Spleen (tissue), 11 donors: Measurements from ENCODE around the gene CCDC15. TPM values are rescaled to one million over a fixed set of nuclear protein-coding genes. Genes with fewer than 3 reads are reported as not detected.

ENCODE experiments used
- DNase-seq: peaks from one replicate; pipeline ENCODE4 v3.0.0-alpha.2; 2020
- H3K27ac ChIP-seq, 8 donors: fragments of 200-600 bp; sonication (generic) in 7 of 8; 1 replicate in 4 of 8; 2 replicates in 4 of 8; pipeline versions ENCODE4 v1.5.0 to v1.8.0; 2016 to 2021; ENCODE audit warnings: inconsistent platforms in 4 of 8, mild to moderate bottlenecking in 4 of 8, moderate library complexity in 1 of 8
- H3K27me3 ChIP-seq, 7 donors: fragments of 200-600 bp; sonication (generic) in 6 of 7; replicated peaks in 1 of 7; 1 replicate in 4 of 7; 2 replicates in 3 of 7; pipeline versions ENCODE4 v1.5.0 to v1.8.0; 2016 to 2021; ENCODE audit warnings: inconsistent platforms in 3 of 7, mild to moderate bottlenecking in 1 of 7
- H3K36me3 ChIP-seq, 6 donors: fragments of 200-600 bp; sonication (generic) in 5 of 6; 1 replicate in 4 of 6; 2 replicates in 2 of 6; pipeline versions ENCODE4 v1.5.0 to v1.8.0; 2016 to 2021; ENCODE audit warnings: inconsistent platforms in 2 of 6
- H3K4me1 ChIP-seq, 6 donors: fragments of 200-600 bp; sonication (generic) in 5 of 6; 1 replicate in 3 of 6; 2 replicates in 3 of 6; pipeline versions ENCODE4 v1.5.0 to v1.8.0; 2016 to 2021; ENCODE audit warnings: inconsistent platforms in 3 of 6
- H3K4me3 ChIP-seq, 8 donors: fragments of 200-600 bp; sonication (generic) in 7 of 8; 1 replicate in 4 of 8; 2 replicates in 4 of 8; pipeline versions ENCODE4 v1.5.0 to v1.8.0; 2016 to 2021; ENCODE audit warnings: inconsistent platforms in 4 of 8, mild to moderate bottlenecking in 4 of 8, moderate library complexity in 2 of 8
- H3K9me3 ChIP-seq, 8 donors: fragments of 200-600 bp; sonication (generic) in 7 of 8; 1 replicate in 4 of 8; 2 replicates in 4 of 8; pipeline versions ENCODE4 v1.5.0 to v1.8.0; 2016 to 2021; ENCODE audit warnings: inconsistent platforms in 4 of 8
- POLR2A ChIP-seq, 3 donors: fragments of 450-650 bp; IDR thresholded peaks; one replicate each; pipeline ENCODE4 v1.5.1; 2017; ENCODE audit warnings: antibody characterized with exemption in 3 of 3, mild to moderate bottlenecking in 1 of 3
- POLR2AphosphoS5 ChIP-seq, 3 donors: sonication (generic); formaldehyde crosslinking; IDR thresholded peaks; one replicate each; pipeline ENCODE4 v1.5.1; 2017; ENCODE audit warnings: antibody characterized with exemption in 3 of 3
- WGBS, 5 donors: extraction: QIAGEN DNeasy Blood & Tissue Kit in 3 of 5; methylation state at CpG; one replicate each; pipeline versions ENCODE4 v1.1.5 to v1.1.7; 2013 to 2018; 5-methylcytosine and 5-hydroxymethylcytosine counted together
- intact Hi-C: fragments of 100-400 bp; cut with DNase I; formaldehyde crosslinking; loops from one replicate; pipeline ENCODE4 v1.15.0; 2023; ENCODE audit warnings: low total_unique reads
- polyA plus RNA-seq, 3 donors: library from polyadenylated mRNA; stranded (reverse); fragments of 200-250 nt; gene quantifications; one replicate each; pipeline ENCODE4 v1.2.1, GENCODE V29; 2013
- total RNA-seq, 7 donors: library from RNA; depleted of rRNA in 3 of 7; stranded (reverse); fragments of >200 nt in 3 of 7; fragmentation: NEBNext Ultra II Directional in 4 of 7; extraction: Animal tissue kit (Norgen Biotek cat#: 25700) in 4 of 7; gene quantifications; one replicate each; pipeline versions ENCODE4 v1.1.0 to v1.2.1, GENCODE V29; 2016 to 2021
- TF ChIP-seq, protein P1 (sequence below), 11 experiments: fragments of 200-600 bp in 7 of 11; fragments of 450-650 bp in 4 of 11; sonication (generic) in 4 of 11; IDR thresholded peaks in 8 of 11; conservative IDR thresholded peaks in 3 of 11; 1 replicate in 7 of 11; 2 replicates in 4 of 11; pipeline versions ENCODE4 v1.4.0 to v1.8.0; 2016 to 2021; ENCODE audit warnings: antibody characterized with exemption in 11 of 11, inconsistent platforms in 4 of 11, mild to moderate bottlenecking in 1 of 11
- donor health status: healthy with polysubstance abuse.
- donor health status: DM: no; HTN: no; CAD: no; lungs with moderate emphysema.
- donor health status: DM: no; HTN: no; CAD: no.
- donor health status: Bipolar disorder and iron deficiency.
- donor health status: healthy.
- donor health status: DM: no; HTN: no; CAD: no.
- donor health status: DM: yes; HTN: yes; CAD: no.

Gene CCDC15
- total and polyA plus RNA-seq, 10 donors = 0.61 to 3.6 (median 2.2) TPM

GRCh38 chr11:125071846-125072217 is 117.8 kb downstream of the CCDC15 start:
- DNase-seq = peak; percentile 72
- Histone ChIP-seq H3K4me3 (no peak overlapping the region), H3K27me3 (no peaks in the 10 kb centered on the region), H3K36me3 (peaks cover 0 to 4% (median 0%) of the 10 kb centered on the region in 6 donors), H3K27ac (peak overlapping the region in 7 of 8 donors; percentile 54 to 90 (median 82)), H3K9me3 (no peaks in the 10 kb centered on the region), H3K4me1 (peaks cover 24 to 94% (median 66%) of the 10 kb centered on the region in 6 donors)
- intact Hi-C loops = no loop called here
- WGBS, 5 donors = 74 to 91% (median 80%) methylated on average over 6 of the region's 6 CpGs
- TF ChIP-seq, protein P1, sequence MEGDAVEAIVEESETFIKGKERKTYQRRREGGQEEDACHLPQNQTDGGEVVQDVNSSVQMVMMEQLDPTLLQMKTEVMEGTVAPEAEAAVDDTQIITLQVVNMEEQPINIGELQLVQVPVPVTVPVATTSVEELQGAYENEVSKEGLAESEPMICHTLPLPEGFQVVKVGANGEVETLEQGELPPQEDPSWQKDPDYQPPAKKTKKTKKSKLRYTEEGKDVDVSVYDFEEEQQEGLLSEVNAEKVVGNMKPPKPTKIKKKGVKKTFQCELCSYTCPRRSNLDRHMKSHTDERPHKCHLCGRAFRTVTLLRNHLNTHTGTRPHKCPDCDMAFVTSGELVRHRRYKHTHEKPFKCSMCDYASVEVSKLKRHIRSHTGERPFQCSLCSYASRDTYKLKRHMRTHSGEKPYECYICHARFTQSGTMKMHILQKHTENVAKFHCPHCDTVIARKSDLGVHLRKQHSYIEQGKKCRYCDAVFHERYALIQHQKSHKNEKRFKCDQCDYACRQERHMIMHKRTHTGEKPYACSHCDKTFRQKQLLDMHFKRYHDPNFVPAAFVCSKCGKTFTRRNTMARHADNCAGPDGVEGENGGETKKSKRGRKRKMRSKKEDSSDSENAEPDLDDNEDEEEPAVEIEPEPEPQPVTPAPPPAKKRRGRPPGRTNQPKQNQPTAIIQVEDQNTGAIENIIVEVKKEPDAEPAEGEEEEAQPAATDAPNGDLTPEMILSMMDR (IDR thresholded peaks at IDR 0.05 in 8 of 11, conservative IDR thresholded peaks at IDR 0.05 in 3 of 11) = no peak
- no peak for TF ChIP-seq POLR2AphosphoS5 (IDR thresholded peaks at IDR 0.05)
- TF ChIP-seq POLR2A (IDR thresholded peaks at IDR 0.05) = no peak

DNA sequence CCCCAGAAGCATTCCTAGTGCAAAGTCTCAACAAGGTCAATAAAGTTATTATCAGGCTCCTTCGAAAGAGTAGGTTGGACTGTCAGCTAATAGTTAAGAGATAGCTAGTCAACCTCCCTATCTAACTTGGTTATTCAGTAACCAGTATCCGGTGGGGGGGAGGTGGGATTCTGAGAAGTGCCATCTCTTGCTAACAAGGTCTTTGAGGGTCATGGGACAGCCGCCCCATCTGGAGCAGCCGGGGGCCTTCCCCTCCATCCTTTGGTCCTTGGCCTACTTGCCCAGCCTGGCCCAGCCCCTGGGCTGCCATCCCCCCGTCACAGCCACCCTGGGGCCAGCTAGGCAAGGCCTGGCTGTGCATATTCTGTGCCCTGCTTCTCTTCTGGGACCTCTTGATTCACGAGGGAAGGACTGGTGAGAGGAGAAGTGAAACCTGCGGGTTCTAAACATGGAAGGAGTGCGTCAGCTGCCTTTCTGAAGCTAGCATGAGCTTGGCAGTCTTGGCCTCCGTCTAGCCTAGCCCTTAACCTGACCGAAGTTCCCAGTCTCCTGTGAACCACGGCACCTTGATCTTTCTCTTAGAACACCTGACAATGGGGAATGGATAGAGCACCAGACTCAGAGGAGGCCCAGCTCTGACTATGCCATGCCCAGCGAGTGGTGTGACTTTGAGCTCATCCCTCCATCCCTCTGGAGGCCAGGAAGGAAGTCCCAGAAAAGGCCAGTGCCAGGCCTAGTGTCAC is 118.4 kb downstream of the CCDC15 start:
- WGBS, 5 donors = 70 to 78% (median 75%) methylated on average over 12 of the region's 12 CpGs
- H3K27me3 ChIP-seq = no peaks in the 10 kb centered on the region
- H3K4me3 ChIP-seq = peak overlapping the region in 1 of 8 donors; percentile 9
- H3K9me3 ChIP-seq = no peaks in the 10 kb centered on the region
- H3K36me3 ChIP-seq = peaks cover 0 to 9% (median 0%) of the 10 kb centered on the region in 6 donors
- intact Hi-C loops = no loop called here
- TF ChIP-seq POLR2A (IDR thresholded peaks at IDR 0.05) = no peak
- TF ChIP-seq, protein P1 (IDR thresholded peaks at IDR 0.05 in 8 of 11, conservative IDR thresholded peaks at IDR 0.05 in 3 of 11) = no peak
- peak; percentile 53 to 62 (median 61) for TF ChIP-seq POLR2AphosphoS5 (IDR thresholded peaks at IDR 0.05)
- peak; percentile 84 for DNase-seq
- H3K4me1 ChIP-seq = peaks cover 24 to 96% (median 66%) of the 10 kb centered on the region in 6 donors
- peak overlapping the region in 7 of 8 donors; percentile 54 to 90 (median 82) for H3K27ac ChIP-seq

GRCh38 chr11:125072961-125073590 is 119.1 kb downstream of the CCDC15 start:
- 88 to 96% (median 89%) methylated on average over 8 to 12 of the region's 12 CpGs for WGBS, 5 donors
- TF ChIP-seq POLR2A (IDR thresholded peaks at IDR 0.05) (no peak), POLR2AphosphoS5 (IDR thresholded peaks at IDR 0.05) (no peak)
- TF ChIP-seq, protein P1 (IDR thresholded peaks at IDR 0.05 in 8 of 11, conservative IDR thresholded peaks at IDR 0.05 in 3 of 11) = no peak
- H3K4me1 ChIP-seq = peaks cover 24 to 94% (median 66%) of the 10 kb centered on the region in 6 donors
- H3K36me3 ChIP-seq = peaks cover 0 to 13% (median 0%) of the 10 kb centered on the region in 6 donors
- H3K27me3 ChIP-seq = no peaks in the 10 kb centered on the region
- H3K9me3 ChIP-seq = no peaks in the 10 kb centered on the region
- intact Hi-C loops = no loop called here
- H3K4me3 ChIP-seq = no peak overlapping the region
- peak overlapping the region in 6 of 8 donors; percentile 71 to 90 (median 84) for H3K27ac ChIP-seq
- DNase-seq = peak; percentile 70
